ENCODE results near the gene IFNGR2.

Gene IFNGR2

GRCh38 chr21:33396951-33397350 is 6.3 kb upstream of the IFNGR2 start:
- Histone ChIP-seq H3K79me2 (ENCODE audit: insufficient read depth, low read length) (no peaks in the 10 kb centered on the region), H3K36me3 (ENCODE audit: insufficient read depth, low read length) (no peaks in the 10 kb centered on the region), H3K27me3 (ENCODE audit: insufficient read depth, low read length, poor library complexity, severe bottlenecking) (no peaks in the 10 kb centered on the region), H3K9me2 (replicated peaks; ENCODE audit: low read depth, low read length) (no peaks in the 10 kb centered on the region), H3K9ac (ENCODE audit: low read depth, low read length, poor library complexity, severe bottlenecking) (no peak overlapping the region), H4K20me1 (ENCODE audit: insufficient read depth, low read length, poor library complexity, severe bottlenecking) (no peaks in the 10 kb centered on the region), H3K9me3 (ENCODE audit: insufficient read depth, low read depth, low read length) (no peaks in the 10 kb centered on the region), H3F3A (ENCODE audit: low read depth) (no peaks in the 10 kb centered on the region), H2AFZ (ENCODE audit: low read length) (no peak overlapping the region), H3K4me2 (ENCODE audit: low read depth, low read length, poor library complexity, severe bottlenecking) (no peak overlapping the region), H3K4me3 (ENCODE audit: low read length, poor library complexity, severe bottlenecking) (no peak overlapping the region), H3K4me1 (ENCODE audit: insufficient read depth, low read length, poor library complexity, severe bottlenecking) (peaks cover 12% of the 10 kb centered on the region)
- no peak for TF ChIP-seq EZH2phosphoT487 (IDR thresholded peaks at IDR 0.05; ENCODE audit: borderline replicate concordance)
- TF ChIP-seq CTCF (conservative IDR thresholded peaks at IDR 0.05; ENCODE audit: low read length): no peak

GRCh38 chr21:33397717-33398116 is 5.5 kb upstream of the IFNGR2 start:
- Histone ChIP-seq H3K9me2 (replicated peaks; ENCODE audit: low read depth, low read length) (no peaks in the 10 kb centered on the region), H3F3A (ENCODE audit: low read depth) (no peaks in the 10 kb centered on the region), H3K79me2 (ENCODE audit: insufficient read depth, low read length) (peaks cover 1% of the 10 kb centered on the region; the same call in 1 of the 2 replicates), H3K27me3 (ENCODE audit: insufficient read depth, low read length, poor library complexity, severe bottlenecking) (no peaks in the 10 kb centered on the region), H2AFZ (ENCODE audit: low read length) (no peak overlapping the region), H3K36me3 (ENCODE audit: insufficient read depth, low read length) (no peaks in the 10 kb centered on the region), H3K4me3 (ENCODE audit: low read length, poor library complexity, severe bottlenecking) (no peak overlapping the region), H3K9ac (ENCODE audit: low read depth, low read length, poor library complexity, severe bottlenecking) (no peak overlapping the region), H3K4me2 (ENCODE audit: low read depth, low read length, poor library complexity, severe bottlenecking) (no peak overlapping the region), H3K9me3 (ENCODE audit: insufficient read depth, low read depth, low read length) (no peaks in the 10 kb centered on the region), H4K20me1 (ENCODE audit: insufficient read depth, low read length, poor library complexity, severe bottlenecking) (no peaks in the 10 kb centered on the region), H3K4me1 (ENCODE audit: insufficient read depth, low read length, poor library complexity, severe bottlenecking) (peaks cover 17% of the 10 kb centered on the region)
- TF ChIP-seq EZH2phosphoT487 (IDR thresholded peaks at IDR 0.05; ENCODE audit: borderline replicate concordance): no peak
- no peak for TF ChIP-seq CTCF (conservative IDR thresholded peaks at IDR 0.05; ENCODE audit: low read length)

DNA sequence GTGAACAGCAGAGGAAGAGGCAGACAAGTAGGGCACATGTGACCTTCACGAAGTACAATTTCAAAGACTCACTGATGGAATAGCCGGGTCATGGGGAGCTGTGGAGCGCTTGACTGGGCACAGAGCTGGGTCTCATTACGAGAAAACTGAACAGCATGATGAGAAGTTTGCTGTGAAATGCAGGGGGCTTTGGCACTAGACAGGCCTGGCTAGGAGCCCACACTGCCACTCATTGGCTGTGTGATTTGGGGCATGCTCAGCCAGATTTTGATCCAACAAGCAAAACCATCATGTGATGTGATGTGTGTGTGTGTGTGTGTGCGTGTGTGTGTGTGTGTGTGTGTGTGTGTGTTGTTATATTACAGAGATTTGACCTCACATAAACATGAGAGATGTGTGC is 4.9 kb upstream of the IFNGR2 start:
- Histone ChIP-seq H3K4me2 (ENCODE audit: low read depth, low read length, poor library complexity, severe bottlenecking) (no peak overlapping the region), H3F3A (ENCODE audit: low read depth) (no peaks in the 10 kb centered on the region), H3K36me3 (ENCODE audit: insufficient read depth, low read length) (no peaks in the 10 kb centered on the region), H3K9me3 (ENCODE audit: insufficient read depth, low read depth, low read length) (no peaks in the 10 kb centered on the region), H3K79me2 (ENCODE audit: insufficient read depth, low read length) (peaks cover 6% of the 10 kb centered on the region; the same call in 1 of the 2 replicates), H3K9me2 (replicated peaks; ENCODE audit: low read depth, low read length) (no peaks in the 10 kb centered on the region), H3K4me1 (ENCODE audit: insufficient read depth, low read length, poor library complexity, severe bottlenecking) (peaks cover 18% of the 10 kb centered on the region), H3K4me3 (ENCODE audit: low read length, poor library complexity, severe bottlenecking) (no peak overlapping the region), H3K27me3 (ENCODE audit: insufficient read depth, low read length, poor library complexity, severe bottlenecking) (no peaks in the 10 kb centered on the region), H4K20me1 (ENCODE audit: insufficient read depth, low read length, poor library complexity, severe bottlenecking) (no peaks in the 10 kb centered on the region), H3K9ac (ENCODE audit: low read depth, low read length, poor library complexity, severe bottlenecking) (no peak overlapping the region), H2AFZ (ENCODE audit: low read length) (no peak overlapping the region)
- no peak for TF ChIP-seq EZH2phosphoT487 (IDR thresholded peaks at IDR 0.05; ENCODE audit: borderline replicate concordance)
- TF ChIP-seq CTCF (conservative IDR thresholded peaks at IDR 0.05; ENCODE audit: low read length): no peak
